Liver (tissue), 3 donors: ENCODE measurements around the gene GALC.

Experiments
- TF ChIP-seq, protein P1 (sequence below): fragments of 150-350 bp; IDR thresholded peaks from 2 replicates; pipeline ENCODE4 v1.5.1; 2017; ENCODE audit warnings: improper control_type of control experiment, low read depth, low read length; ENCODE audit not compliant: missing input control
- TF ChIP-seq, protein P2 (sequence below): IDR thresholded peaks from 2 replicates; pipeline ENCODE4 v1.6.1; 2016; ENCODE audit warnings: antibody characterized with exemption
- TF ChIP-seq, protein P3 (sequence below): IDR thresholded peaks from 2 replicates; pipeline ENCODE4 v1.6.1; 2016; ENCODE audit warnings: antibody characterized with exemption, mild to moderate bottlenecking
- donor health status: healthy.
- donor health status: healthy.

DNA sequence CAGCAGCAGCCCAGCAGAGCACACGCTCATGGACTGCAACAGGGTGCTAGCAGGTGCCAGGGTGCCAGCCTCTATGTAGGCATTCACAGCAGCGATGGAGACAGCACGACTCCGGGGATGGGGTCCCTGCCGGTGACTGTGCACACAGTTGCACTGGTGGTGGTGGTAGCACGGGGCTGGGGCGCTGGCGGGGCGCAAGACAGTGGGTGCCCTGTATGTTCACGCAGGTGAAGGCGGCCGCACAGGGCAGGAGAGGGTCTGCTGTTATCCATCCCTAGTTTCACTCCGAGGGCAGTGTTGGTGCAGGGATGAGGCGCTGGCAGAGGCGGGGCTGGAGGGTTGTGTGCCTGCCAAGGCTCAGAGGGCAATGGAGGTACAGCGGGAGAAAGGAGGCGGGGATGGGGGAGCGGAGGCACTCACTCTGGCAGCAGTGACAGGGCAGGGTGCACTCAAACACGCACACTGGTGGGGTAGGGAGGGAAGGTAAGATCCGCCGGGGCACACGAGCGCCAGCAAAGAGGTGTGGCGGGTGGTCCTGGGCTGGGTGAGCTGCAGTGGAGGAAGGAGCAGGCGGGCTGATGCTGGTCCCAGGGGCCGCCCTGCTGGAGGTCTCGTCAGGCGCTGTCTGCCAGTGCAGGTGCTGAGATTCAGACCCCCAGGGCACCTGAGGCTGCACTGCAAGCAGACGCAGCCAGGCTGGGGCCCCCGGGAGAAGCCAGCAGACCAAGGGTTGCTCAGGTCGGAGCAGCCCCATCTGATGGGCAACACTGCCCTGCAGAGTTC is 76.7 kb downstream of the GALC start:
- TF ChIP-seq, protein P1, sequence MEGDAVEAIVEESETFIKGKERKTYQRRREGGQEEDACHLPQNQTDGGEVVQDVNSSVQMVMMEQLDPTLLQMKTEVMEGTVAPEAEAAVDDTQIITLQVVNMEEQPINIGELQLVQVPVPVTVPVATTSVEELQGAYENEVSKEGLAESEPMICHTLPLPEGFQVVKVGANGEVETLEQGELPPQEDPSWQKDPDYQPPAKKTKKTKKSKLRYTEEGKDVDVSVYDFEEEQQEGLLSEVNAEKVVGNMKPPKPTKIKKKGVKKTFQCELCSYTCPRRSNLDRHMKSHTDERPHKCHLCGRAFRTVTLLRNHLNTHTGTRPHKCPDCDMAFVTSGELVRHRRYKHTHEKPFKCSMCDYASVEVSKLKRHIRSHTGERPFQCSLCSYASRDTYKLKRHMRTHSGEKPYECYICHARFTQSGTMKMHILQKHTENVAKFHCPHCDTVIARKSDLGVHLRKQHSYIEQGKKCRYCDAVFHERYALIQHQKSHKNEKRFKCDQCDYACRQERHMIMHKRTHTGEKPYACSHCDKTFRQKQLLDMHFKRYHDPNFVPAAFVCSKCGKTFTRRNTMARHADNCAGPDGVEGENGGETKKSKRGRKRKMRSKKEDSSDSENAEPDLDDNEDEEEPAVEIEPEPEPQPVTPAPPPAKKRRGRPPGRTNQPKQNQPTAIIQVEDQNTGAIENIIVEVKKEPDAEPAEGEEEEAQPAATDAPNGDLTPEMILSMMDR = no peak
- TF ChIP-seq, protein P2, sequence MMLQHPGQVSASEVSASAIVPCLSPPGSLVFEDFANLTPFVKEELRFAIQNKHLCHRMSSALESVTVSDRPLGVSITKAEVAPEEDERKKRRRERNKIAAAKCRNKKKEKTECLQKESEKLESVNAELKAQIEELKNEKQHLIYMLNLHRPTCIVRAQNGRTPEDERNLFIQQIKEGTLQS = no peak
- TF ChIP-seq, protein P3, sequence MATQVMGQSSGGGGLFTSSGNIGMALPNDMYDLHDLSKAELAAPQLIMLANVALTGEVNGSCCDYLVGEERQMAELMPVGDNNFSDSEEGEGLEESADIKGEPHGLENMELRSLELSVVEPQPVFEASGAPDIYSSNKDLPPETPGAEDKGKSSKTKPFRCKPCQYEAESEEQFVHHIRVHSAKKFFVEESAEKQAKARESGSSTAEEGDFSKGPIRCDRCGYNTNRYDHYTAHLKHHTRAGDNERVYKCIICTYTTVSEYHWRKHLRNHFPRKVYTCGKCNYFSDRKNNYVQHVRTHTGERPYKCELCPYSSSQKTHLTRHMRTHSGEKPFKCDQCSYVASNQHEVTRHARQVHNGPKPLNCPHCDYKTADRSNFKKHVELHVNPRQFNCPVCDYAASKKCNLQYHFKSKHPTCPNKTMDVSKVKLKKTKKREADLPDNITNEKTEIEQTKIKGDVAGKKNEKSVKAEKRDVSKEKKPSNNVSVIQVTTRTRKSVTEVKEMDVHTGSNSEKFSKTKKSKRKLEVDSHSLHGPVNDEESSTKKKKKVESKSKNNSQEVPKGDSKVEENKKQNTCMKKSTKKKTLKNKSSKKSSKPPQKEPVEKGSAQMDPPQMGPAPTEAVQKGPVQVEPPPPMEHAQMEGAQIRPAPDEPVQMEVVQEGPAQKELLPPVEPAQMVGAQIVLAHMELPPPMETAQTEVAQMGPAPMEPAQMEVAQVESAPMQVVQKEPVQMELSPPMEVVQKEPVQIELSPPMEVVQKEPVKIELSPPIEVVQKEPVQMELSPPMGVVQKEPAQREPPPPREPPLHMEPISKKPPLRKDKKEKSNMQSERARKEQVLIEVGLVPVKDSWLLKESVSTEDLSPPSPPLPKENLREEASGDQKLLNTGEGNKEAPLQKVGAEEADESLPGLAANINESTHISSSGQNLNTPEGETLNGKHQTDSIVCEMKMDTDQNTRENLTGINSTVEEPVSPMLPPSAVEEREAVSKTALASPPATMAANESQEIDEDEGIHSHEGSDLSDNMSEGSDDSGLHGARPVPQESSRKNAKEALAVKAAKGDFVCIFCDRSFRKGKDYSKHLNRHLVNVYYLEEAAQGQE = no peak
